HG03095 (cell line): Measurements from ENCODE around the gene HNRNPD.
A peak's percentile ranks its signal among the peaks of the same experiment; 100 is the strongest.
"Not testable (repeated sequence)": the region's sequence is repeated elsewhere in the genome, so short reads cannot be mapped to it uniquely, and the experiment has no call there.

Experiments used
- ATAC-seq: cut with Tn5 transposase; IDR thresholded peaks from one replicate; pipeline ENCODE4 v1.9.1; 2021; ENCODE audit warnings: moderate library complexity; ENCODE audit not compliant: unreplicated experiment

Gene HNRNPD

DNA sequence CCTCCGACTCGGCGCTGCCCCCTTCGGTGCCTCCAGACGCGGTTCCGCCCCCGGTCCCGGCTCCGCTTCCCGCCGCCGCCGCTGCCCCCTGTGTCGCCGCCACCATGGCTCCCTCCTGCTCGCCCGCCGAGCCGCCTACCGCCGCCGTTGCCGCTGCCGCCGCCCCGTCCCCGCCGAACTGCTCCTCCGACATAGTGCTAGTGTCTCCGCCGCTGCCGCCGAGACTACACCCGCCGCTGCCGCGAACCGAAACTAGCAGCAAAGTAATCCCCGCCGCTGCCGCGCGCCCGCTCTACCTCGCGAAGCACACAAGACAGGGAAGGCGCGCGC lies 340 bp downstream of the HNRNPD start:
- ATAC-seq, result peak; percentile 14

DNA sequence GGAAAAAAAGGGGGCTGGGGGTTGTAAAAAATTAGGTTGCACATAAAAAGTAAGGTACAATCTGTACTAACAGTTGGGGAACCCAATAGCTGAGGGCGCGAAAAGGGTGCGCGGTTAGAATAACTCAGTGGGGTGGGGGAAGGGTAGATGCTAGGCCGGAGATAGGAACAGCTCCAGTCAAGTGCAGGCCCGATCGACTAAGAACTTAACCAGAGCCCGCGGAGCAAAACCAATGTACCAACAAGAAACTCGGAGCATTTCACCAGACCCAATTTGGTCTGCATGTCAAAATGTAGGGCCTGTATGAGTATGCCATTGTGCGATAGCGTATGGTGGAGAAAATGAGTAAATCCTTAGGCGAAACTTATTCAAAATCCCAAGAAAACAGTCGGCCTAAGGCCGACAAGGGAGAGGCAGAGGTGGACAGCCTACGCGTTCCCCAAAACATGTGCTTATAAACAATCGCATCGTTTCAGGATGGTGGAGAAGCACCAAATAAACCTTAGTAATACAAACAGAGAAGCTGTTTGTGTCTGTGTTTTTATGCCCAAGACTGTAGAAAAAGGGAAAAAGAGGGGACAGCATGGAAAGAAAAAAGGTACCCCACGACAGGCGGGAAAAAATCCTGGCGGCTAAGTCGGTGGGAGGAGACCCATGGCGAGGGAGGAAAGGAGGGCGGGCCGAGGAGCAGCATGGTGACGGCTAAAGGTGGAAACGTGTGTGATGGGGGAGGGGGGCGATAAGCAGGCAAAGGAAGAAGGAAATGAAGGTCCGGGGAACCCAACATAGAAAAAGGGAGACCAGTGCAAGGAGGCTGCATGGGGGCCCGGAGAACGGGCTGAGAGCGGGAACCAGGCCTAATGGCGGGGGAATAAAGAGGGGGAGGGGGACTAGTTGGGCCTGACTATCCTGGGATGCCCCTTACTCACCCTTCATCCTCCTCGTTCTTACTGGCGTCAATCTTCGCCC lies 990 bp downstream of the HNRNPD start:
- ATAC-seq, result peak; percentile 18

GRCh38 chr4:82371497-82371896 lies 2.3 kb downstream of the HNRNPD start:
- ATAC-seq, result no peak

DNA sequence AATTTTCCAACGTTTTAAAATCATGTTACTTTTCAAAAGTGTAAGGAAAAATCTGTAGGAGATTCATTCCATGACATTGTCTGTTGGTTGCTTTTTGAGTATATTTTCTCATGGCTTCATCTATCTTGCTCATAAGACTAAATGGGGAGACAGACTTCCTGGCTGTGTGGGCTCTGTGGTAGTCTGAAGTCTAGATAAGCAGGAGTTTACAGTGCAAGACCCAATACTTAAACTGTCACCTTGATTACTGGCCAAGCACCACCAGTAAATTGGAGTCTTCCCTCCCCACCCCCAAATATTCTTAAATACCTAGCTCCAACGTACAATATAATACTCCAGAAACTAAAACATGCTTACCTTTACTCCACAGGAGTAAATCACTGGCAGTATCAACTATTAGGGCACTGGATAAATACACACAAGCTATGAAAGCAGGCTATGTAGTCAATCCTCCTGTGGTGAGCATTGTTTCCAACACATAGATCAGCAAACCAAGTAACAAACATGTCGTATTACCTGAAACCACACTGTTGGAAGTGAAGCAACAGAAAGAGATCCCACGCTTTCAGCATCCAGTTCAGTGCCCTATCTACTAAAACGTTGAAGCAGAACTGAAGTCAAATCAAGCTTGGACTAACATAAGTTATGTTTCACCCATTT lies 6.2 kb downstream of the HNRNPD start:
- ATAC-seq, result no peak

DNA sequence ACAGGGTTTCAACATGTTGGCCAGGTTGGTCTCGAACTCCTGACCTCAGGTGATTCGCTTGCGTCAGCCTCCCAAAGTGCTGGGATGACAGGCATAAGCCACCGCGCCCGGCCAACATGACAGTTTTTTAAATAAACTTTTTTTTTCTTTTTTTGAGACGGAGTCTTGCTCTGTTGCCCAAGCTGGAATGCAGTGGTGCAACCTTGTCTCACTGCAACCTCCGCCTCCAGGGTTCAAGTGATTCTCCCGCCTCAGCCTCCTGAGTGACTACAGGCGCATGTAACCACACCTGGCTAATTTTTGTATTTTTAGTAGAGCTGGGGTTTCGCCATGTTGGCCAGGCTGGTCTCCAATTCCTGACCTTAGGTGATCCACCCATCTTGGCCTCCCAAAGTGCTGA lies 7.4 kb downstream of the HNRNPD start:
- ATAC-seq, result not testable (repeated sequence)

GRCh38 chr4:82363896-82364487 lies 9.8 kb downstream of the HNRNPD start:
- no peak for ATAC-seq

- no peak for ATAC-seq
These were observed 11.2 kb downstream of the HNRNPD start for GRCh38 chr4:82362565-82362964.

- no peak for ATAC-seq
These were observed 13.3 kb downstream of the HNRNPD start for GRCh38 chr4:82360298-82361177.

DNA sequence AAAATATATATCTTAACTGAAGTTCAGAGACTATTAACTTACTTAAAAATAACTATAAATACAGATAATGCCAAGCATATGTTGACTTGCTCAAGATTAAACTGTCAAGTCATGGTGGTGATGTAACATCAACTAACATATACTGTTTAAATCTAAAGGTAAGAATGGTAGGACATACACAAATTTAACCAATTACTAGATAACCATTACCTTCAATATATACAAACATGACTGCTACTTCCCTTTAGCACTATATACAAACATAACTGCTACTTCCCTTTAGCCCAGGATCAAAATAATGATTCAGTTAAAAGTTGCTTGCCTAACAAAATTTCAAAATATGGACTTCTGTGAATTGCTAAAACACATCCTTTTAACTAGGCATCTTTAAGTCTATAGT lies 14.9 kb downstream of the HNRNPD start:
- no peak for ATAC-seq

DNA sequence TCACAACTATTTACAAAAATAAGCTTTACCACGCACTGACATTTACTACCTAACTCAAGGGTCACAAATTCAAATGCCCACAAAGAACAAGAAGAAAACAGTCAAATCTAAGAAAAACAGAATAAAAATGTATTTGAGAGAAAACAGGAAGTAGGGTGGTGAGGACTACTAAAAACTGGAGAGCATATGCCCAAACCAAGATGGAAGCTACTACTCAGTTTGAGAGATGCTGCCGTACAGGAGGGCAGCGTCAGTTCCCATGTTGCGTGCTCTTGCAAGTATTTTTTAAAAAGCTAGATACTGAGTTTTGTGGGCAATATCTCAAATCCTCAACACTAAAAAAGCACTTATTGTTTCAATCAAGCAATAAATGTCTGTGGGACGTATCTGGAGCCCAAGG lies 16.2 kb downstream of the HNRNPD start:
- no peak for ATAC-seq

- no peak for ATAC-seq
These were observed 19.0 kb downstream of the HNRNPD start for GRCh38 chr4:82354788-82355187.

DNA sequence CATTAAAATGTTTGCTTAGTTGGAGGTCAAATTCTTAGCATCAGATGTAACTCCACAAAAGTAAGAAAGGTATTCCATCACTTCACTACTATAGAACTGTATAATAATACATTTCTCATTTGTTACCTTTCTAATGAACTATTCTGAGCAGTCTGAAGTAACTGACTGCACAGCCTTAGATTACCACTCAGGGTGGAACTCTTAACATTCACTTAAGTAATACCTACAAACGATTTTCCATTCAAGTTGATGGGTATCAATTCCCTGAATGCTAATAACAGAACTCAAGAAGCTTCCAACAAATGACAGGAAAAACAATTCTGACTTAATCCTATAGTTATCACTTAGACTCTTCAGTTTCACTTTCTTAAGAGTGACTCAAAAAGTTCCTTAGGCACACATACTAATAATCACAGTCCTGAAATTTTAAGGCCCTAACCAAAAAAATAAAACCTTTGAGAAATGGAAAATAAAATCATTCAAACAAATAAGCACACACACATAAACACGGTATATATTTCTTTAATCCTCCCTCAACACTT lies 20.9 kb downstream of the HNRNPD start:
- ATAC-seq, result no peak

GRCh38 chr4:82352118-82352824 lies 21.5 kb downstream of the HNRNPD start:
- no peak for ATAC-seq

DNA sequence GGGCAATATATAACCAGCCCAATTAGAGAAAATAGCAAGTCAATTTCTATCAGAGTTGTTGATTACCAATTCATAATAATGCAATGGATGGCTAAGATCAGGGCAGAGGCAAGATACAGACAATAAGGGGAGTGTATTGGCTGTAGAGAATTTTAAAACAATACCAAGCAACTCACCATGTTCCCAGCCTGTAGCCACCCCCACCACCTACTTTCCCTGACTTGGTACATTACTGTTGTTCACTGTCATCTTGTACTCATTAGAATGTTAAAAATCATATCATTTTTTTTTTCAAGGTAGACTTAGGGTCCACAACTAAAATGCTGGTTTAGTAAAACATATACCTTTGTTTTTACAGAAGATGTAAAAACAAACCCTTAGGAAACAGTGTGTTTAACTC lies 27.7 kb downstream of the HNRNPD start:
- no peak for ATAC-seq

- ATAC-seq, result no peak
These were observed 38.7 kb downstream of the HNRNPD start for GRCh38 chr4:82335043-82335442.

DNA sequence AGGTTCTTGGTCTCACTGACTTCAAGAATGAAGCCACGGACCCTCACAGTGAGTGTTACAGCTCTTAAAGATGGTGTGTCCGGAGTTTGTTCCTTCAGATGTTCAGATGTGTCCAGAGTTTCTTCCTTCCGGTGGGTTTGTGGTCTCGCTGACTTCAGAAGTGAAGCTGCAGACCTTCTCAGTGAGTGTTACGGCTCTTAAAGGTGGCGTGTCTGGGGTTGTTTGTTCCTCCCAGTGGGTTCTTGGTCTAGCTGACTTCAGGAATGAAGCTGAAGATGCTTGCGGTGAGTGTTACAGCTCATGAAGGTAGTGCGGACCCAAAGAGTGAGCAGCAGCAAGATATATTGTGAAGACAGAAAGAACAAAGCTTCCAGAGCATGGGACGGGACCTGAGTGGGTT lies 40.1 kb downstream of the HNRNPD start:
- ATAC-seq, result not testable (repeated sequence)

- no peak for ATAC-seq
These were observed 42.0 kb downstream of the HNRNPD start for GRCh38 chr4:82331814-82332213.

DNA sequence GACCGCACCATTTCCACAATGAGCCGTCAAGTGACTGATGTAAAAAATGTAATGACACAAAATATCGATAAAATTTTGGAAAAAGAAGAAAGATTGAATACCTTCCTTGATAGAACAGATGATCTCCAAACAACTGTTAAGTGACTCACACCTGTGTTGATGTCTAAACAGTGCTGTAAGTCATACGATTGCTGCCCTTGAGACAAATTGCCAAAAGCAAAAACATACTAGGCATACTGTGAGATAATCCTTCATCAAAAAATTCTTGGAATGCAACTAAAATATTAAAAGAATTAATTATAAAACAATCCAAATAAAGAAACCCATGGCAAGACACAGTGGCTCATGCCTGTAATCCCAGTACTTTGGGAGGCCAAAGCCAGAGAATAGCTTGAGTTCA lies 53.4 kb downstream of the HNRNPD start:
- ATAC-seq, result no peak

- not testable (repeated sequence) for ATAC-seq
These were observed 70.7 kb downstream of the HNRNPD start for GRCh38 chr4:82303063-82303462.
